HG02852 (cell line): ENCODE results near the gene TCF7L1.

Experiments used
- ATAC-seq: cut with Tn5 transposase; IDR thresholded peaks from one replicate; pipeline ENCODE4 v1.9.1; 2021; ENCODE audit warnings: mild to moderate bottlenecking, moderate library complexity; ENCODE audit not compliant: unreplicated experiment

Gene TCF7L1

GRCh38 chr2:85215448-85216401 lies 82.5 kb downstream of the TCF7L1 start:
- ATAC-seq, result no peak

GRCh38 chr2:85216927-85217326 lies 83.7 kb downstream of the TCF7L1 start:
- ATAC-seq, result no peak

- ATAC-seq, result no peak
Observed at GRCh38 chr2:85221067-85221691, 88.0 kb downstream of the TCF7L1 start.

GRCh38 chr2:85222792-85223191 lies 89.6 kb downstream of the TCF7L1 start:
- ATAC-seq, result no peak

GRCh38 chr2:85226783-85227182 lies 93.6 kb downstream of the TCF7L1 start:
- no peak for ATAC-seq

- no peak for ATAC-seq
Observed at GRCh38 chr2:85230679-85231467, 97.7 kb downstream of the TCF7L1 start.

- ATAC-seq, result no peak
Observed at GRCh38 chr2:85231468-85231805, 98.2 kb downstream of the TCF7L1 start.

GRCh38 chr2:85231952-85232351 lies 98.8 kb downstream of the TCF7L1 start:
- ATAC-seq, result no peak

- no peak for ATAC-seq
Observed at GRCh38 chr2:85234868-85235267, 101.7 kb downstream of the TCF7L1 start.

- no peak for ATAC-seq
Observed at GRCh38 chr2:85235281-85235680, 102.1 kb downstream of the TCF7L1 start.

GRCh38 chr2:85236084-85236483 lies 102.9 kb downstream of the TCF7L1 start:
- no peak for ATAC-seq

- ATAC-seq, result no peak
Observed at GRCh38 chr2:85237849-85238565, 104.8 kb downstream of the TCF7L1 start.

- no peak for ATAC-seq
Observed at GRCh38 chr2:85238607-85239006, 105.4 kb downstream of the TCF7L1 start.

GRCh38 chr2:85239102-85239501 lies 105.9 kb downstream of the TCF7L1 start:
- ATAC-seq, result no peak

- no peak for ATAC-seq
Observed at GRCh38 chr2:85240055-85240454, 106.9 kb downstream of the TCF7L1 start.

GRCh38 chr2:85242321-85242720 lies 109.1 kb downstream of the TCF7L1 start:
- ATAC-seq, result no peak

- no peak for ATAC-seq
Observed at GRCh38 chr2:85243101-85244072, 110.2 kb downstream of the TCF7L1 start.

- ATAC-seq, result no peak
Observed at GRCh38 chr2:85244828-85245227, 111.6 kb downstream of the TCF7L1 start.

- ATAC-seq, result no peak
Observed at GRCh38 chr2:85245891-85246290, 112.7 kb downstream of the TCF7L1 start.

- ATAC-seq, result no peak
Observed at GRCh38 chr2:85246348-85246747, 113.2 kb downstream of the TCF7L1 start.
